Fibroblast of pulmonary artery (primary cell): ENCODE results near the gene CENPB.

Source experiments
- DNase-seq: peaks from one replicate; pipeline ENCODE4 v3.0.0-alpha.2; 2010; ENCODE audit warnings: low read depth
- H3K4me3 ChIP-seq: replicated peaks from 2 replicates; pipeline ENCODE4 v1.5.1; 2011; ENCODE audit warnings: low read depth, mild to moderate bottlenecking, control low read depth, low read length, moderate library complexity
- CTCF ChIP-seq: IDR thresholded peaks from 2 replicates; pipeline ENCODE4 v1.5.1; 2011; ENCODE audit warnings: mild to moderate bottlenecking, control low read depth, low read length, inconsistent platforms; ENCODE audit errors: missing control alignments

CENPB gene

DNA sequence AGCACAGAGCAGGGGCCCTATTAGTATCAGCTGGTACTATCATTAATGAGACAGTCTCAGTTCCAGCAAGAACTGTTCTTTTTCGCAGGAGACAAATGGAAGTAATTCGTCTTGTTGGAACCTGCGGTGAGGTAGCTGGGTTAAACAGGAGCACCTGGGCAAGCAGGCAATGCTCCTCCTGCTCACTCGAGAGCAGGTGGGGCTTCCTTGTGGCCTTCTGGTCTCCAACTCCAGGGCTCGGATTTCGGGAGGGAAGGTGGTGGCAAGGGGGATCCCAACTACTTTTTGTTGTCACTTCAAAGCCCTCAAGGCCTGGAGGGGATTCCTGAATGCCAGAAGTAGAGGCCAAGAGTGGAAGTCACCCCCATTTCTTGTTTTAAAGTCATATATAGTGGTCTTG is 3.9 kb downstream of the CENPB start:
- TF ChIP-seq CTCF, result no peak
- no peak overlapping the region for H3K4me3 ChIP-seq
- DNase-seq, result no peak

DNA sequence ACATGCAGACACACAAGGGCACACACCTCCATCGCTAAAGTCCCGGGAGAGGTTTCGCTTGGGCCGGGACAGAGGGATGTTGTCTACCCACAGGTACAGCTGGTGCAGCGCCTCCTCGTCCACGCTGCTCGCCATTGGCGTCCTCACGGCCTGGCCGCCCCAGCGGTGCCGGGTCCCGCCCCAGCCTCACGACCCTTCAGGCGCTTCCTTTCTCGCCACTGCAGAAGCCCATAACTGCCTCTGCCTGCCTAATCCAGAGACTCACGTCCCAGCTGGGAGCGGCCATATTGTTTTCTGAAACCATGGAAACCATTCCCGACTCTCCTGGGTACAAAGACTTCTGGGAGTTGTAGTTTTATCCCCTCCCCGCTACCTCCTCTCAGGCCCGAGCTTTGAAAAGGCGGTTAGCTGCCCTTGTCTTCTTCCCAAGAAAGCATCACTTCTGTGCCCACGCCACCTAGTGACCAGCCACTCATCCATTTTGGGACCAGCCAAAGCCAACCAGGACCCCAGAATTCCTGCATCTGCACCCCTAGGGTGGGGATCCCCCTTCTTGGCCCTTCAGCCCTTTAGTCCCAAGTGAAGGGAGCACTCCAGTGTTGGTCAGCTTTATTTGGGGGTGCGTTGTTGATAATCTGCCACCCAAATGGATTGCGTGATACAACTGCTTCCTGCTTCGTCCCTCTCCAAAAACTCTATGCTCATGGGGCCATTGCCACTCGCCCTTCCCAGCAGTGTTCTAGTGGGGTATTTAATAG is 5.2 kb downstream of the CENPB start, which contains the start of gene SPEF1:
TSS of gene SPEF1 (minus strand) at position 296 of the 758 bp plus-strand sequence. CDS start at position 135, 161 bp downstream.
- peak; percentile 52 for TF ChIP-seq CTCF
- peak; percentile 93 for DNase-seq

GRCh38 chr20:3778976-3779375 is 7.6 kb downstream of the CENPB start:
- TF ChIP-seq CTCF, result no peak
- no peak for DNase-seq
- H3K4me3 ChIP-seq, result no peak overlapping the region

More for the DNA sequence above, 5.2 kb downstream of the CENPB start, which contains the start of gene SPEF1:
- H3K4me3 ChIP-seq, result peak within 1 kb of the TSS; percentile 42

- peak; percentile 50 for DNase-seq
- H3K4me3 ChIP-seq, result peak overlapping the region; percentile 53
- TF ChIP-seq CTCF, result no peak
These were observed 8.6 kb downstream of the CENPB start for GRCh38 chr20:3777716-3778629.

- no peak for DNase-seq
- TF ChIP-seq CTCF, result no peak
These were observed 9.2 kb downstream of the CENPB start for GRCh38 chr20:3777381-3777715.

DNA sequence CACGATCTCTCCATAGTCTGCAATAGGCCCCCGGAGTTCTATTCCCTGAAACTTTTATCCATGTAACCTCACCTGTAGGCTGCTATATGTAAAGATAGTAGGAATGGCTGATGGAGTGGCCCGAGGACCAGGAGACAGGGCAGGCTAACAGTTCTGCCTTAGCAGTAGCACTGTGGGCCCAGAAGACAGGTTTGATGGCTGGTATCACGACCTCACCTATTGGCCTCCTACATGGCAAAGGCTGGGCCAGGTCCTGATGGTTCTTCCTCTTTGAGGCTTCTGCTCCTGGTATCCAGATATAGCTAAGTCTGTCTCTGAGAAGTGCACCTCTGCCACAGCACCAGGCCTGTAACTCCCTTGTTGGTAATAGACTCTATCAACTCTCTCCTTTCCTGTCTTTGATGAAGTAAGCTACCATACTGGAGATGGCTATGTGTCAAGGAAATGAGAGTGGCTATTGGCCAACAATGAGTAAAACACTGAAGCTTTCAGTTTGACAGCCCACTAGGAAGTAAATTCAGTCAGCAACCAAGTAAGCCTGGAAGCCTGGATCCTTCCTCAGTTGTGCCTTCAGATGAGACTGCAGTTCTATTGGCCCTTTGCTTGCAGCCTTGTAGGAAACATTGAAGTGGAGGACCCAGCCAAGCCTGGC is 11.0 kb downstream of the CENPB start:
- H3K4me3 ChIP-seq, result no peak overlapping the region
- DNase-seq, result no peak
- TF ChIP-seq CTCF, result no peak

More at GRCh38 chr20:3777381-3777715, 9.2 kb downstream of the CENPB start:
- peak overlapping the region; percentile 53 for H3K4me3 ChIP-seq
